ENCODE measurements around the gene CARD19. TPM values are rescaled to one million over a fixed set of nuclear protein-coding genes. Genes with fewer than 3 reads are reported as not detected.

The CARD19 gene
- total RNA-seq, 4 donors from 2014 or later: 53.4 to 93.6 (median 60.7) TPM

- Histone ChIP-seq H3K4me1 (peaks cover 0 to 32% (median 7%) of the 10 kb centered on the region in 4 donors), H3K27me3 (no peaks in the 10 kb centered on the region), H3K4me3 (no peak overlapping the region), H3K36me3 (peaks cover 0 to 71% (median 15%) of the 10 kb centered on the region in 3 donors), H3K9me3 (no peaks in the 10 kb centered on the region), H3K27ac (no peak overlapping the region)
- DNase-seq (ENCODE audit: low spot score in 2 of 2): no peak
- no peak for TF ChIP-seq EP300 (IDR thresholded peaks at IDR 0.05)
- no peak for TF ChIP-seq POLR2A (IDR thresholded peaks at IDR 0.05)
- WGBS, 2 donors: 80 to 82% methylated on average over 15 to 16 of the region's 18 CpGs
These were observed 15.5 kb downstream of the CARD19 start for GRCh38 chr9:93111371-93112115.

GRCh38 chr9:93112116-93112863 lies 16.3 kb downstream of the CARD19 start:
- Histone ChIP-seq H3K27me3 (no peaks in the 10 kb centered on the region), H3K9me3 (no peaks in the 10 kb centered on the region), H3K27ac (no peak overlapping the region), H3K36me3 (peaks cover 0 to 70% (median 15%) of the 10 kb centered on the region in 3 donors), H3K4me1 (peaks cover 0 to 34% (median 8%) of the 10 kb centered on the region in 4 donors), H3K4me3 (no peak overlapping the region)
- DNase-seq (ENCODE audit: low spot score in 2 of 2): no peak
- WGBS, 2 donors: 78 to 80% methylated on average over 13 to 14 of the region's 15 CpGs
- TF ChIP-seq POLR2A (IDR thresholded peaks at IDR 0.05) (no peak), EP300 (IDR thresholded peaks at IDR 0.05) (no peak)
- TF ChIP-seq, protein P1, sequence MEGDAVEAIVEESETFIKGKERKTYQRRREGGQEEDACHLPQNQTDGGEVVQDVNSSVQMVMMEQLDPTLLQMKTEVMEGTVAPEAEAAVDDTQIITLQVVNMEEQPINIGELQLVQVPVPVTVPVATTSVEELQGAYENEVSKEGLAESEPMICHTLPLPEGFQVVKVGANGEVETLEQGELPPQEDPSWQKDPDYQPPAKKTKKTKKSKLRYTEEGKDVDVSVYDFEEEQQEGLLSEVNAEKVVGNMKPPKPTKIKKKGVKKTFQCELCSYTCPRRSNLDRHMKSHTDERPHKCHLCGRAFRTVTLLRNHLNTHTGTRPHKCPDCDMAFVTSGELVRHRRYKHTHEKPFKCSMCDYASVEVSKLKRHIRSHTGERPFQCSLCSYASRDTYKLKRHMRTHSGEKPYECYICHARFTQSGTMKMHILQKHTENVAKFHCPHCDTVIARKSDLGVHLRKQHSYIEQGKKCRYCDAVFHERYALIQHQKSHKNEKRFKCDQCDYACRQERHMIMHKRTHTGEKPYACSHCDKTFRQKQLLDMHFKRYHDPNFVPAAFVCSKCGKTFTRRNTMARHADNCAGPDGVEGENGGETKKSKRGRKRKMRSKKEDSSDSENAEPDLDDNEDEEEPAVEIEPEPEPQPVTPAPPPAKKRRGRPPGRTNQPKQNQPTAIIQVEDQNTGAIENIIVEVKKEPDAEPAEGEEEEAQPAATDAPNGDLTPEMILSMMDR (IDR thresholded peaks at IDR 0.05): no peak

DNA sequence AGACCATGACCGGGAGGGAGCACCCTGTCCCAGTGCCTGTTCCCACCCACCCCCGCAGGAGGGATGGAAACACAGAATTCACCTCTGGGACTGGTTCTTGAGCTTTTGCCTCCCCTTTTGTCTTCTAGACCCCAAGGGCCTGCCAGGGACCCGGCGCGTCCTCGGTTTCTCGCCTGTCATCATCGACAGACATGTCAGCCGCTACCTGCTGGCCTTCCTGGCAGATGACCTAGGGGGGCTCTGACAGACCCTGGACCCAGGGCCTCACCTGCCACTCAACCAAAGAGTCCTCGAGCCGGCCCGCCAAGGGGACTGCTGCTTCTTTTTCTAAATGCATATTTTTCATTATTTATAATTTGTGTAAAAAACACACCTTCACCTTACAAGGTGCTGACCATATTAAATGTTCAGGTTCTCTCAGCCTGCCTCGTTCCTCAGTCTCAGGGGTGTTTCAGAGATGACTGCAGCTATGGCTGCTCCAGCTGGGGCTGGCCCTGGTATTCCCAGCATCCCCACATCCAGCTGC lies 16.9 kb downstream of the CARD19 start:
- Histone ChIP-seq H3K27ac (no peak overlapping the region), H3K4me3 (no peak overlapping the region), H3K4me1 (peaks cover 0 to 34% (median 8%) of the 10 kb centered on the region in 4 donors), H3K27me3 (no peaks in the 10 kb centered on the region), H3K9me3 (no peaks in the 10 kb centered on the region), H3K36me3 (peaks cover 0 to 64% (median 15%) of the 10 kb centered on the region in 3 donors)
- no peak for DNase-seq (ENCODE audit: low spot score in 2 of 2)
- TF ChIP-seq POLR2A (IDR thresholded peaks at IDR 0.05) (no peak), EP300 (IDR thresholded peaks at IDR 0.05) (no peak)
- TF ChIP-seq, protein P1 (IDR thresholded peaks at IDR 0.05): no peak
- 84 to 87% methylated on average over 13 of the region's 13 CpGs for WGBS, 2 donors

DNA sequence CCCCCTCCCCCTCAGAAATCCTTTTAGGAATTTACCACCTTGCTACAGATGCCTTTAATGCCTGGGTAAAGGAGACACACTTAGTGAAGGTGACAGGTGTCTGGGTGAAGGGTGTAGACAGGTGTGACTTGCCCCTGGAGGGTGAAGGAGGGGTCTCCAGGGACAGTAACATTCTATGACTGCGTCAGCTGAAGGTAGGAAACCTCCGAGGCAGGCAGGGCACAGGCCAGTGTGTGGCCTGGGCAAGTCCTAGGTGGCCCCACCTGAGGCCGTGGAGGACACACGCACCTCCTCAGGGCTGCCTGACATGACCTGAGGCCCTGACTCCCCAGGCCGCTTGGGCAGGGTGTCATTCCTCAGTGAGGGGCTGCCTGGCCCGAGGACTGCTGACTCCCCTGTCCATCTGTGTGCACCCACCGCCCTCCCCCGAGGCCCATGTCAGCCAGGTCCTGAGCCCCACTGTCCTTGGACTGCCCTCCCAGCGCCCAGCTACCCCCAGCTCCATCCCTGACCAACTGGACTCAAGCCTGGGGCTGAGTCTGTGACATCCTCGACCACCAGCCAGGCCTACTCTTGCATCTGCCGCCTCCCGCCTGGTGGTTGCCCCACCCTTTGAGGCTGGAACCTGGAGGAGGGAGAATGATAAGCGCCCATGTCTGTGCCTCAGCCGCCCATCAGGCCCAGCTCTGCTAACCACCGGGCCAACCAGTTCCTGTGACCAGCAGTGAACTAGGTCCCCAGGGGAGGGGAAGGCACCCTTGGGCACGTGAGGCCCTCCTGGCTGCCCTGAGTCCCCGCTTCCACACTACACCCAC lies 18.4 kb downstream of the CARD19 start:
- H3K4me1 ChIP-seq: peaks cover 0 to 26% (median 13%) of the 10 kb centered on the region in 4 donors
- peaks cover 0 to 54% (median 15%) of the 10 kb centered on the region in 3 donors for H3K36me3 ChIP-seq
- no peak for DNase-seq (ENCODE audit: low spot score in 2 of 2)
- H3K4me3 ChIP-seq: no peak overlapping the region
- no peak overlapping the region for H3K27ac ChIP-seq
- no peaks in the 10 kb centered on the region for H3K27me3 ChIP-seq
- WGBS, 2 donors: 73 to 85% methylated on average over 3 to 14 of the region's 17 CpGs
- H3K9me3 ChIP-seq: no peaks in the 10 kb centered on the region
- TF ChIP-seq POLR2A (IDR thresholded peaks at IDR 0.05) (no peak), EP300 (IDR thresholded peaks at IDR 0.05) (no peak)
- TF ChIP-seq, protein P1 (IDR thresholded peaks at IDR 0.05): no peak

DNA sequence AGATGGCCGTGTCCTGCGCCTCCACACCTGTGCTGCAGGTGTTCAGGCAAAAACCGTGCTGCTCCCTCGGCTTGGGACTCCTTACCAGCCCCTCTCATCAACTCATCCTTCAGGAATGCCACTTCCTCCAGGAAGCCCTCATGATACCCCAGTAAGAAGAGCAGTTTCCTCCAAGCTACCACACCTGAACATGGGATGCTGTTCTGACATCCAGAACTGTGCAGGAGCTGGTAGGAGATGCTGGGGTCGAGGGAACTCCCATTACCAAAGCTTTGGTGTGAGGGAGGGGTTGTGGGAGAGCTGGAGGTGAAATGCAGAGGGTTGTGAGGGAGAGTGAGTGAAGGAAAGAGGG lies 18.9 kb downstream of the CARD19 start:
- DNase-seq (ENCODE audit: low spot score in 2 of 2): no peak
- H3K9me3 ChIP-seq: no peaks in the 10 kb centered on the region
- H3K4me1 ChIP-seq: peaks cover 0 to 26% (median 17%) of the 10 kb centered on the region in 4 donors
- H3K36me3 ChIP-seq: peaks cover 0 to 48% (median 15%) of the 10 kb centered on the region in 3 donors
- H3K27ac ChIP-seq: no peak overlapping the region
- no peak for TF ChIP-seq POLR2A (IDR thresholded peaks at IDR 0.05)
- TF ChIP-seq EP300 (IDR thresholded peaks at IDR 0.05): no peak
- TF ChIP-seq, protein P1 (IDR thresholded peaks at IDR 0.05): no peak
- H3K27me3 ChIP-seq: no peaks in the 10 kb centered on the region
- WGBS, 2 donors: 83% methylated on average over 5 of the region's 5 CpGs
- H3K4me3 ChIP-seq: no peak overlapping the region
